ENCODE data around the gene ULBP1. TPM values are rescaled to one million over a fixed set of nuclear protein-coding genes. Genes with fewer than 3 reads are reported as not detected.
A peak's percentile ranks its signal among the peaks of the same experiment; 100 is the strongest.
"Not testable (repeated sequence)": the region's sequence is repeated elsewhere in the genome, so short reads cannot be mapped to it uniquely, and the experiment has no call there.

The ULBP1 gene
- total RNA-seq, 1 experiment from 2014 or later = not detected

DNA sequence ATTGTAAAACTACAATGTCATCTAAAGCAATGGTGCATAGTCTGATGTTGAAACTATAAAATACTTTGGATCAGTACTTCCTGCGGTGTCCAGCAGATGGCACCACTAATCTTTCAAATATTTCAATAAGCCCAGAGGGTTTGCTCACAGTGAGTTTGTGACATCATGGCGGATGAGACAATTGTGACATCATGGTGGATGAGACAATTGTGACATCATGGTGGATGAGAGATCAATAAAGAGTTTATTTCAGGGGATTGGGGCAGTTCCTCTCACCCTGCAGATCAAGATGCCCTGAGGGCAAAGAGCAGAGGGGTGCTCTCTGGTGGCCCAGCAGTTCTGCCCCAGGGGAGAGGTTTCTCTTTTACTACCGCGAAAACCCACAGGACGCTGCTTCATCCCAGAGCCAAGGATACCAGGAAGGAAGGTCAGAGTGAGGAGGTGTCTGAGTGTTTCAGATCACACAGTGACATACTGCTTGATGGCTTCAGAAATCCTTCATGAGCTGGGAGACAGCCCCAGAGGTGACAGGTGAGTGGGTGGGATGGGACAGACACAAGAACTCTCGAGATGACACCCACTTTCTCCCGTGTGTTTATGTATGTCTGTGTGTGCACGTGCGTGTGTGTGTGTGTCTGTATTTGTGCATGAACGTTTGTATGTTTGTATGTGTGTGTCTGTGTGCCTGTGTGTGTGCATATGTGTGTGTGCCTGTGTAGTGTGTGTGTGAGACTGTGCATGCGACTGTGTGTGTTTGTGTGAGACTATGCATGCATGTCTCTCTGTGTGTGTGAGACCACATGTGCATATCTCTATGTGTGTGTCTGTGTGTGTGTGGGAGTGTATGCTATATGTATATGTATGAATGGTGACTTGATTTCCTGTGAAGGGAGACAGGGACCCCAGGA, 29.2 kb upstream of the ULBP1 start:
- H3K9me3 Mint-ChIP-seq (ENCODE audit: unreplicated experiment) = no peaks in the 10 kb centered on the region
- POLR2A ChIA-PET = interaction anchor here (0.7 to 1.5 kb wide), 3 partner anchors 82 to 925 kb away, joined by 3 to 4 read pairs (median 3); no protein-coding TSS in a partner anchor
- intact Hi-C loops (cut with micrococcal nuclease) = loop anchor here (1.0 to 5.0 kb wide), 5 partner anchors 83 to 881 kb away; partner anchors contain the start of gene ULBP3
- H3K4me3 Mint-ChIP-seq (ENCODE audit: unreplicated experiment) = no peak overlapping the region
- TF ChIP-seq, protein P1, sequence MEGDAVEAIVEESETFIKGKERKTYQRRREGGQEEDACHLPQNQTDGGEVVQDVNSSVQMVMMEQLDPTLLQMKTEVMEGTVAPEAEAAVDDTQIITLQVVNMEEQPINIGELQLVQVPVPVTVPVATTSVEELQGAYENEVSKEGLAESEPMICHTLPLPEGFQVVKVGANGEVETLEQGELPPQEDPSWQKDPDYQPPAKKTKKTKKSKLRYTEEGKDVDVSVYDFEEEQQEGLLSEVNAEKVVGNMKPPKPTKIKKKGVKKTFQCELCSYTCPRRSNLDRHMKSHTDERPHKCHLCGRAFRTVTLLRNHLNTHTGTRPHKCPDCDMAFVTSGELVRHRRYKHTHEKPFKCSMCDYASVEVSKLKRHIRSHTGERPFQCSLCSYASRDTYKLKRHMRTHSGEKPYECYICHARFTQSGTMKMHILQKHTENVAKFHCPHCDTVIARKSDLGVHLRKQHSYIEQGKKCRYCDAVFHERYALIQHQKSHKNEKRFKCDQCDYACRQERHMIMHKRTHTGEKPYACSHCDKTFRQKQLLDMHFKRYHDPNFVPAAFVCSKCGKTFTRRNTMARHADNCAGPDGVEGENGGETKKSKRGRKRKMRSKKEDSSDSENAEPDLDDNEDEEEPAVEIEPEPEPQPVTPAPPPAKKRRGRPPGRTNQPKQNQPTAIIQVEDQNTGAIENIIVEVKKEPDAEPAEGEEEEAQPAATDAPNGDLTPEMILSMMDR (IDR thresholded peaks at IDR 0.05; ENCODE audit: unreplicated experiment) = peak; percentile 67
- H3K27ac Mint-ChIP-seq (ENCODE audit: low read depth, unreplicated experiment) = no peak overlapping the region
- no TSS peak for BruUV-seq (replicated peaks)
- CTCF ChIA-PET = interaction anchor here (0.7 to 2.3 kb wide), 11 partner anchors 13 to 678 kb away, joined by 3 to 9 read pairs (median 4); no protein-coding TSS in a partner anchor
- no peaks in the 10 kb centered on the region for H3K36me3 Mint-ChIP-seq (ENCODE audit: insufficient read depth, unreplicated experiment)
- peaks cover 23% of the 10 kb centered on the region for H3K4me1 Mint-ChIP-seq (ENCODE audit: insufficient read depth, unreplicated experiment)
- peak; percentile 74 for DNase-seq (ENCODE audit: unreplicated experiment)
- H3K27me3 Mint-ChIP-seq (ENCODE audit: insufficient read depth, unreplicated experiment) = peaks cover 22% of the 10 kb centered on the region

DNA sequence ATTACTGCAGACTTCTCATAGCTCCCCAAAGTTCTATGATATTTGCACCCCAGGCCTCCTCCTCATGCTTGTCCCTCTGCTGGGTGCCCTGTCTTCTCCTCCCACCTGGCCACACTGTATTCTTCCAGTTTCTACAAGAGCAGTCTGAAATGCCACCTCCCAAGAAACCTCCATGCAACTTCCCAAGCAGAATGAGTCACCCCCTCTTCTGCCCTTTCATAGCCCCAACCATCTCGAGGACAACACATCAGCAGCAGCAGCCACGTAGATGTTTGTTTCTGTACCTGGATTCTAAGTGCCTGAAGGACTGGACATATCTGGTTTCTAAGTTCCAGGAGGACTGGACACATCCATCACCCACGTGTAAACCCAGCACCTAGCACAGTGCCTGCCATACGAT, 28.5 kb upstream of the ULBP1 start:
- BruUV-seq (replicated peaks) = no TSS peak
- no peak for DNase-seq (ENCODE audit: unreplicated experiment)
- Mint-ChIP-seq H3K27ac (ENCODE audit: low read depth, unreplicated experiment) (no peak overlapping the region), H3K4me3 (ENCODE audit: unreplicated experiment) (no peak overlapping the region), H3K27me3 (ENCODE audit: insufficient read depth, unreplicated experiment) (peaks cover 15% of the 10 kb centered on the region), H3K9me3 (ENCODE audit: unreplicated experiment) (no peaks in the 10 kb centered on the region), H3K4me1 (ENCODE audit: insufficient read depth, unreplicated experiment) (peaks cover 23% of the 10 kb centered on the region), H3K36me3 (ENCODE audit: insufficient read depth, unreplicated experiment) (no peaks in the 10 kb centered on the region)
- intact Hi-C loops (cut with micrococcal nuclease) = loop anchor here (5.0 kb wide), 1 partner anchor 402 kb away; no protein-coding TSS in a partner anchor
- ChIA-PET POLR2A (interaction anchor here (0.7 to 1.5 kb wide), 2 partner anchors 81 to 88 kb away, joined by 3 to 4 read pairs; no protein-coding TSS in a partner anchor), CTCF (interaction anchor here (0.7 to 2.3 kb wide), 9 partner anchors 14 to 678 kb away, joined by 3 to 9 read pairs (median 4); no protein-coding TSS in a partner anchor)
- TF ChIP-seq, protein P1 (IDR thresholded peaks at IDR 0.05; ENCODE audit: unreplicated experiment) = no peak

DNA sequence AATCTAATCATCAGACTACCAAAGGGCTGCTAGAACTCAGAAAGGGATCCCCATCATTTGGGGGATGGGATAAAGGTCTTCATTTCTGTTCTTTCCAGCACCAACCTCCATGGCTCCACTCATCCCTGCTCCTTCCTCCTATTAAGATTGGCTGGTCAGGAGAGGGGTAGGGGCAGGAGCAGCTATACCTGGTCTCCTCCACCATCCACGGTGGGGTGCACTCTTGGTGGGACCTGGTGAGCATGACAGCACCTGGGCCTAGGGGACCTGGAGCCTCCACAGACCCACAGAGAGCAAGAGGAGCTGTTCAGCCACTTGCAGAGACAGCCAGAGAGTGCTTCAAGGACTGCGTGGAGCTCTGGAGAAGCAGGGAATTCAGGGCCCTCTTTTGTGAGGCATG, 28.1 kb upstream of the ULBP1 start:
- Mint-ChIP-seq H3K27ac (ENCODE audit: low read depth, unreplicated experiment) (no peak overlapping the region), H3K27me3 (ENCODE audit: insufficient read depth, unreplicated experiment) (peaks cover 11% of the 10 kb centered on the region), H3K4me3 (ENCODE audit: unreplicated experiment) (no peak overlapping the region), H3K9me3 (ENCODE audit: unreplicated experiment) (no peaks in the 10 kb centered on the region), H3K4me1 (ENCODE audit: insufficient read depth, unreplicated experiment) (peaks cover 23% of the 10 kb centered on the region), H3K36me3 (ENCODE audit: insufficient read depth, unreplicated experiment) (no peaks in the 10 kb centered on the region)
- BruUV-seq (replicated peaks) = no TSS peak
- ChIA-PET POLR2A (interaction anchor here (0.7 to 1.5 kb wide), 2 partner anchors 81 to 89 kb away, joined by 3 to 4 read pairs; no protein-coding TSS in a partner anchor), CTCF (interaction anchor here (0.6 to 2.3 kb wide), 9 partner anchors 77 to 679 kb away, joined by 3 to 9 read pairs (median 4); no protein-coding TSS in a partner anchor)
- no peak for DNase-seq (ENCODE audit: unreplicated experiment)
- TF ChIP-seq, protein P1 (IDR thresholded peaks at IDR 0.05; ENCODE audit: unreplicated experiment) = no peak
- intact Hi-C loops (cut with micrococcal nuclease) = loop anchor here (5.0 kb wide), 1 partner anchor 402 kb away; no protein-coding TSS in a partner anchor

DNA sequence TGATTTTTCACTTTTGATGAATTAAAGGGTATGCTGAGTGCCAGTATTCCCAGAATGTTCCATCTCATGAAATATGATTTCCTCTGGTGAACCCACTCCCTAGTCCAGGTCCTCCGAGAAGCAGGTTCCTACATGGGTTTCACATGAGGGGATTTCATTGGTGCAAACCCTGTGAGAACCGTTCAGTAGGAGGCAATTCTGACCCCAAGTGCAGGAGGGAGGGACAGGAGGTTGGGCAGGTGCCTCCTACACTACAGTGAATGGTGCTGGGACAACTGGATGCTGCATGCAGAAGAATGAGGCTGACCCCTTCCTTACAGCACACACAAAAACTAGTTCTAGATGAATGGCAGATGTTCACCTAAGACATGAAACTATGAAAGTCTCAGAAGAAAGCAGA, 27.0 kb upstream of the ULBP1 start:
- Mint-ChIP-seq H3K27ac (ENCODE audit: low read depth, unreplicated experiment) (no peak overlapping the region), H3K4me1 (ENCODE audit: insufficient read depth, unreplicated experiment) (peaks cover 23% of the 10 kb centered on the region), H3K4me3 (ENCODE audit: unreplicated experiment) (no peak overlapping the region), H3K27me3 (ENCODE audit: insufficient read depth, unreplicated experiment) (peaks cover 10% of the 10 kb centered on the region), H3K36me3 (ENCODE audit: insufficient read depth, unreplicated experiment) (no peaks in the 10 kb centered on the region), H3K9me3 (ENCODE audit: unreplicated experiment) (no peaks in the 10 kb centered on the region)
- no TSS peak for BruUV-seq (replicated peaks)
- TF ChIP-seq, protein P1 (IDR thresholded peaks at IDR 0.05; ENCODE audit: unreplicated experiment) = no peak
- DNase-seq (ENCODE audit: unreplicated experiment) = no peak
- intact Hi-C loops (cut with micrococcal nuclease) = loop anchor here (5.0 kb wide), 1 partner anchor 401 kb away; no protein-coding TSS in a partner anchor
- POLR2A ChIA-PET = no interaction called here
- CTCF ChIA-PET = interaction anchor here (2.3 kb wide), 1 partner anchor 80 kb away, joined by 9 read pairs; no protein-coding TSS in a partner anchor

DNA sequence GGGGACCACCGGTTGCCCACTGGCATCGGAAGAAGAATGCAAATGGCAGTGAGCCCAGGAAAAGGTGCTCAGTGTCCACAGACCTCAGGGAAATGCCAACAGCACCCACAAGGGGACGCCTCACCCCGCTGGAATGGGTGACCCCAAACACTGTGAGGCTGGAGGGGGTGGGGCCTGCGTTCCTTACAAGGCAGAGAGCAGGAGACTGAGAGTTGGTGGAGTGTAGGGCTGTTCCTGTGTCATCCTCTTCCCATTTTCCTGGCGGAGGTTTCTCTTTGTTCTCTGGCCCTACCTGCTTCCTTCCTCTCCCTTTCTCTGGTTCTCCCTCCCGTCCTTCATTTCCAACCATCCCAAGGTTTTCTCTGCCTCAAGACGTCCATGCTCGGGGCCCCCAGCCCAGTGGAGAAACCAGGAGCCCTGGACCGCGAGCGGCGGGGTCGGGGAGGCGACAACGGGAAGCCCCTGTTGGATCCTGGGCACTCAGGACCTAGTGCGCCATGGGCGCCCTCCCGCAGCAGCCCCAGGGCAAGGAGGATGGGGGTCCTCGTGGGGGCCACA, 25.7 kb upstream of the ULBP1 start:
- CTCF ChIA-PET; H3K27ac Mint-ChIP-seq (ENCODE audit: low read depth, unreplicated experiment); H3K27me3 Mint-ChIP-seq (ENCODE audit: insufficient read depth, unreplicated experiment); H3K9me3 Mint-ChIP-seq (ENCODE audit: unreplicated experiment); BruUV-seq (replicated peaks); H3K36me3 Mint-ChIP-seq (ENCODE audit: insufficient read depth, unreplicated experiment); DNase-seq (ENCODE audit: unreplicated experiment); POLR2A ChIA-PET: not testable (repeated sequence)
- Mint-ChIP-seq H3K4me3 (ENCODE audit: unreplicated experiment) (peak overlapping the region; percentile 58), H3K4me1 (ENCODE audit: insufficient read depth, unreplicated experiment) (peaks cover 23% of the 10 kb centered on the region)
- intact Hi-C loops (cut with micrococcal nuclease) = loop anchor here (5.0 kb wide), 1 partner anchor 399 kb away; no protein-coding TSS in a partner anchor

Data from MCF 10A (cell line).